ENCODE measurements around the gene TMEM150A.

Gene TMEM150A

GRCh38 chr2:85590950-85591349, 11.5 kb downstream of the TMEM150A start:
- no peak for DNase-seq

GRCh38 chr2:85589982-85590791, 12.3 kb downstream of the TMEM150A start:
- no peak for DNase-seq

GRCh38 chr2:85589181-85589580, 13.3 kb downstream of the TMEM150A start:
- no peak for DNase-seq

GRCh38 chr2:85588645-85589044, 13.9 kb downstream of the TMEM150A start:
- no peak for DNase-seq

- DNase-seq, result no peak
Observed at GRCh38 chr2:85588236-85588635, 14.3 kb downstream of the TMEM150A start.

GRCh38 chr2:85585781-85586105, 16.8 kb downstream of the TMEM150A start:
- no peak for DNase-seq

GRCh38 chr2:85584857-85585780, 17.4 kb downstream of the TMEM150A start:
- DNase-seq, result no peak

- no peak for DNase-seq
Observed at GRCh38 chr2:85584354-85584856, 18.1 kb downstream of the TMEM150A start, which contains the start of gene VAMP5. TSS of gene VAMP5 (plus strand) at chr2:85584431. CDS start at chr2:85584491, 60 bp downstream.

- DNase-seq, result no peak
Observed at GRCh38 chr2:85583667-85584353, 18.7 kb downstream of the TMEM150A start.

GRCh38 chr2:85582492-85582891, 20.0 kb downstream of the TMEM150A start:
- DNase-seq, result no peak

- DNase-seq, result no peak
Observed at GRCh38 chr2:85580206-85580605, 22.3 kb downstream of the TMEM150A start.

- DNase-seq, result no peak
Observed at GRCh38 chr2:85579266-85579935, 23.1 kb downstream of the TMEM150A start.

- no peak for DNase-seq
Observed at GRCh38 chr2:85578243-85579180, 24.0 kb downstream of the TMEM150A start.

GRCh38 chr2:85577386-85578242, 24.9 kb downstream of the TMEM150A start, which contains the start of gene VAMP8:
TSS of gene VAMP8 (plus strand) at chr2:85577586. CDS start at chr2:85577647, 61 bp downstream.
- no peak for DNase-seq

- DNase-seq, result no peak
Observed at GRCh38 chr2:85577063-85577385, 25.5 kb downstream of the TMEM150A start.

GRCh38 chr2:85575739-85576138, 26.8 kb downstream of the TMEM150A start:
- DNase-seq, result no peak

- no peak for DNase-seq
Observed at GRCh38 chr2:85566265-85566664, 36.2 kb downstream of the TMEM150A start.

GRCh38 chr2:85564144-85564563, 38.3 kb downstream of the TMEM150A start:
- no peak for DNase-seq

GRCh38 chr2:85561280-85562212, 41.0 kb downstream of the TMEM150A start, which contains the start of gene GGCX:
TSS of gene GGCX (minus strand) at chr2:85561493. CDS start at chr2:85561428, 65 bp downstream.
- peak; percentile 87 for DNase-seq

All from amniotic stem cell (primary cell).